IMR-90 (cell line): ENCODE measurements around the gene CLDN19. TPM values are rescaled to one million over a fixed set of nuclear protein-coding genes. Genes with fewer than 3 reads are reported as not detected.
A peak's percentile ranks its signal among the peaks of the same experiment; 100 is the strongest.

ENCODE experiments used
- ATAC-seq: fragments of 200-7000 bp; cut with Tn5 transposase; 2 replicates; pipeline ENCODE4 v1.9.1; 2020; ENCODE audit warnings: low read depth, mild to moderate bottlenecking, moderate library complexity
- BruUV-seq: library from RNA; stranded (reverse); fragments of 400-500 nt; replicated peaks from 2 replicates; lab custom pipeline; 2021; lab: Mats Ljungman, UMichigan
- CTCF ChIA-PET: fragments of 300-600 bp; formaldehyde crosslinking; extraction: SDS; loops from one replicate; lab custom pipeline; 2021; ENCODE audit warnings: antibody characterized with exemption; lab: Yijun Ruan, JAX
- POLR2A ChIA-PET: fragments of 300-600 bp; sonication (Branson Sonifier 250); formaldehyde crosslinking; loops from one replicate; lab custom pipeline; 2022; ENCODE audit warnings: antibody characterized with exemption; ENCODE audit not compliant: unreplicated experiment; lab: Charles Lee
- DNase-seq: peaks from one replicate; pipeline ENCODE4 v3.0.0; 2013
- H2AFZ ChIP-seq: replicated peaks from 2 replicates; pipeline ENCODE3; 2013; ENCODE audit warnings: low read length, mild to moderate bottlenecking; ENCODE audit not compliant: poor library complexity
- H2AK5ac ChIP-seq: 2 replicates; pipeline ENCODE4 v1.6.1; 2013; ENCODE audit warnings: low read depth, low read length, inconsistent platforms
- H2AK9ac ChIP-seq: replicated peaks from 2 replicates; pipeline ENCODE3; 2013; ENCODE audit warnings: mild to moderate bottlenecking, low read depth, low read length, moderate library complexity; ENCODE audit not compliant: poor library complexity
- H2BK120ac ChIP-seq: 2 replicates; pipeline ENCODE4 v1.6.1; 2013; ENCODE audit warnings: low read depth, low read length, inconsistent platforms
- H2BK15ac ChIP-seq: 3 replicates; pipeline ENCODE4 v1.6.1; 2013; ENCODE audit warnings: low read depth, low read length, inconsistent platforms
- H2BK20ac ChIP-seq: 2 replicates; pipeline ENCODE4 v1.6.1; 2013; ENCODE audit warnings: low read depth, mild to moderate bottlenecking, inconsistent platforms, low read length, moderate library complexity
- H2BK5ac ChIP-seq: 2 replicates; pipeline ENCODE4 v1.6.1; 2013; ENCODE audit warnings: mild to moderate bottlenecking, low read depth, low read length, inconsistent platforms; ENCODE audit not compliant: poor library complexity, severe bottlenecking
- H3K14ac ChIP-seq: replicated peaks from 2 replicates; pipeline ENCODE4 v1.6.1; 2013; ENCODE audit warnings: low read depth, low read length, inconsistent platforms
- H3K18ac ChIP-seq: 2 replicates; pipeline ENCODE4 v1.6.1; 2013; ENCODE audit warnings: low read depth, low read length, control low read depth
- H3K23ac ChIP-seq: 2 replicates; pipeline ENCODE4 v1.6.1; 2013; ENCODE audit warnings: low read depth, low read length, inconsistent platforms
- H3K27ac ChIP-seq: 2 replicates; pipeline ENCODE4 v1.5.1; 2013; ENCODE audit warnings: mild to moderate bottlenecking, control low read depth, low read length; ENCODE audit not compliant: insufficient read depth
- H3K27me3 ChIP-seq: 2 replicates; pipeline ENCODE4 v1.6.1; 2013; ENCODE audit warnings: low read length; ENCODE audit not compliant: control insufficient read depth, insufficient read depth
- H3K36me3 ChIP-seq: 2 replicates; pipeline ENCODE4 v1.6.1; 2013; ENCODE audit warnings: low read length, mixed read lengths; ENCODE audit not compliant: control insufficient read depth, insufficient read depth
- H3K4ac ChIP-seq: 2 replicates; pipeline ENCODE4 v1.6.1; 2013; ENCODE audit warnings: low read depth, low read length, inconsistent platforms
- H3K4me1 ChIP-seq: 2 replicates; pipeline ENCODE4 v1.6.1; 2013; ENCODE audit warnings: low read length, mixed read lengths; ENCODE audit not compliant: control insufficient read depth, insufficient read depth
- H3K4me2 ChIP-seq: 2 replicates; pipeline ENCODE4 v1.6.1; 2013; ENCODE audit warnings: low read depth, mild to moderate bottlenecking, control low read depth, low read length, moderate library complexity
- H3K4me3 ChIP-seq: 2 replicates; pipeline ENCODE4 v1.5.1; 2013; ENCODE audit warnings: low read depth, mild to moderate bottlenecking, control low read depth, low read length, moderate library complexity; ENCODE audit not compliant: insufficient read depth
- H3K56ac ChIP-seq: 2 replicates; pipeline ENCODE4 v1.6.1; 2013; ENCODE audit warnings: low read length, inconsistent platforms; ENCODE audit not compliant: insufficient read depth; ENCODE audit errors: extremely low read depth
- H3K79me1 ChIP-seq, 2 experiments: 2 replicates each; pipeline ENCODE4 v1.6.1; 2013; ENCODE audit warnings: low read length in 2 of 2, inconsistent platforms in 1 of 2, low read depth in 1 of 2
- H3K9ac ChIP-seq: 2 replicates; pipeline ENCODE4 v1.6.1; 2013; ENCODE audit warnings: low read depth, low read length, control low read depth
- H3K9me1 ChIP-seq: 2 replicates; pipeline ENCODE4 v1.6.1; 2013; ENCODE audit warnings: low read length, inconsistent platforms; ENCODE audit not compliant: insufficient read depth
- H3K9me3 ChIP-seq: 2 replicates; pipeline ENCODE4 v1.6.1; 2013; ENCODE audit warnings: low read length; ENCODE audit not compliant: control insufficient read depth, insufficient read depth
- H4K20me1 ChIP-seq: 2 replicates; pipeline ENCODE4 v1.6.1; 2013; ENCODE audit warnings: low read length, inconsistent platforms; ENCODE audit not compliant: insufficient read depth
- H4K5ac ChIP-seq: 2 replicates; pipeline ENCODE4 v1.6.1; 2013; ENCODE audit warnings: mild to moderate bottlenecking, low read depth, low read length, control low read depth
- H4K8ac ChIP-seq, 2 experiments: 2 replicates each; pipeline ENCODE4 v1.6.1; 2013; ENCODE audit warnings: low read depth in 2 of 2, low read length in 2 of 2, control low read depth in 1 of 2, inconsistent platforms in 1 of 2
- H4K91ac ChIP-seq: 2 replicates; pipeline ENCODE4 v1.6.1; 2013; ENCODE audit warnings: low read depth, low read length, inconsistent platforms; ENCODE audit not compliant: insufficient read depth
- BHLHE40 ChIP-seq: fragments of 150-350 bp; IDR thresholded peaks from 2 replicates; pipeline ENCODE4 v1.6.1; 2016; ENCODE audit warnings: mild to moderate bottlenecking, low read depth, low read length
- MAZ ChIP-seq: IDR thresholded peaks from 2 replicates; pipeline ENCODE4 v1.6.1; 2012; ENCODE audit warnings: low read depth, mild to moderate bottlenecking, low read length, improper control_type of control experiment, moderate library complexity, borderline replicate concordance
- POLR2A ChIP-seq: IDR thresholded peaks from 2 replicates; pipeline ENCODE4 v1.6.1; 2012; ENCODE audit warnings: mild to moderate bottlenecking, low read depth, low read length
- WGBS, 2 experiments: methylation state at CpG; one replicate each; pipeline versions ENCODE4 v1.1.5 to v1.1.7; 2013; ENCODE audit warnings: missing lambda C conversion rate in 2 of 2; ENCODE audit not compliant: insufficient read length in 1 of 2; ENCODE audit errors: extremely low coverage in 2 of 2; 5-methylcytosine and 5-hydroxymethylcytosine counted together
- dilution Hi-C: fragments of 300-500 bp; cut with HindIII; formaldehyde crosslinking; loops from one replicate; pipeline ENCODE4 v1.14.3; 2018; ENCODE audit warnings: low sequenced_read_pairs; ENCODE audit not compliant: unreplicated experiment
- in situ Hi-C: fragments of 300-500 bp; cut with MboI; formaldehyde crosslinking; loops from 3 replicates; pipeline ENCODE4 v1.14.3; 2019; ENCODE audit warnings: low sequenced_read_pairs, inconsistent platforms, mixed read lengths
- intact Hi-C: fragments of 100-400 bp; cut with micrococcal nuclease; formaldehyde crosslinking; loops from 2 replicates; pipeline ENCODE4 v1.10.0; 2022
- polyA plus RNA-seq, 3 experiments: library from polyadenylated mRNA; depleted of rRNA; stranded (reverse); fragments of >200 nt; gene quantifications; 2 replicates each; pipeline ENCODE4 v1.2.3, GENCODE V29; 2012; ENCODE audit warnings: low replicate concordance in 1 of 3
- total RNA-seq: library from RNA; depleted of rRNA; stranded (reverse); fragments of >200 nt; gene quantifications from 2 replicates; pipeline ENCODE4 v1.2.3, GENCODE V29; 2012

The CLDN19 gene
- total and polyA plus RNA-seq, 2 of the 4 experiments (the other 2 are of a cell fraction), result not detected

GRCh38 chr1:42741706-42742105 lies 1.7 kb upstream of the CLDN19 start:
- TF ChIP-seq MAZ (no peak), BHLHE40 (no peak), POLR2A (no peak)
- H3K23ac ChIP-seq, result no peak overlapping the region
- POLR2A ChIA-PET, result interaction anchor here (0.5 kb wide), 1 partner anchor 20 kb away, joined by 3 read pairs; no protein-coding TSS in a partner anchor
- H3K36me3 ChIP-seq, result peaks cover 12% of the 10 kb centered on the region
- no peak overlapping the region for H2AK9ac ChIP-seq
- WGBS, 2 experiments, result no CpG with 5 or more reads among the region's 4 CpGs
- ATAC-seq (no peak), DNase-seq (no peak)
- no peak overlapping the region for H3K4me3 ChIP-seq
- no peak overlapping the region for H4K5ac ChIP-seq
- no peaks in the 10 kb centered on the region for H3K9me3 ChIP-seq
- no peak overlapping the region for H3K56ac ChIP-seq
- H3K9me1 ChIP-seq, result peaks cover 1% of the 10 kb centered on the region; the same call in 1 of the 2 replicates
- peak overlapping the region; percentile 52 for H2AFZ ChIP-seq
- H4K20me1 ChIP-seq, result peaks cover 9% of the 10 kb centered on the region
- no peak overlapping the region for H2AK5ac ChIP-seq
- H2BK15ac ChIP-seq, result no peak overlapping the region
- H4K8ac ChIP-seq, result no peak overlapping the region
- no peak overlapping the region for H3K18ac ChIP-seq
- intact Hi-C loops (no loop called here), dilution Hi-C loops (no loop called here), in situ Hi-C loops (no loop called here)
- H3K9ac ChIP-seq, result no peak overlapping the region
- no peak overlapping the region for H3K14ac ChIP-seq
- CTCF ChIA-PET, result no interaction called here
- H3K79me1 ChIP-seq, result no peaks in the 10 kb centered on the region; a peak in 1 of 4 replicates
- no peak overlapping the region for H3K4me2 ChIP-seq
- H2BK5ac ChIP-seq, result no peak overlapping the region
- no peaks in the 10 kb centered on the region for H3K4me1 ChIP-seq
- no peak overlapping the region for H2BK120ac ChIP-seq
- H2BK20ac ChIP-seq, result no peak overlapping the region
- no peak overlapping the region for H4K91ac ChIP-seq
- no peak overlapping the region for H3K4ac ChIP-seq
- no peak overlapping the region for H3K27ac ChIP-seq
- no TSS peak for BruUV-seq
- no peaks in the 10 kb centered on the region; the same call in 1 of the 2 replicates for H3K27me3 ChIP-seq
